ACHN (cell line): ENCODE measurements around the gene OSBPL5.
A peak's percentile ranks its signal among the peaks of the same experiment; 100 is the strongest.

Source experiments
- DNase-seq: peaks from one replicate; pipeline ENCODE4 v3.0.0-alpha.2; 2015
- in situ Hi-C: cut with HindIII; loops from 2 replicates; pipeline ENCODE4 v1.10.0; 2017; ENCODE audit warnings: low sequenced_read_pairs, low pct_ligation_motif_present, low pct_unique_long_range_greater_than_20kb

The OSBPL5 gene

GRCh38 chr11:3096909-3097530 is 68.1 kb downstream of the OSBPL5 start:
- DNase-seq, result no peak

GRCh38 chr11:3095712-3096361 is 69.3 kb downstream of the OSBPL5 start:
- in situ Hi-C loops, result no loop called here
- DNase-seq, result peak; percentile 19

More at GRCh38 chr11:3096909-3097530, 68.1 kb downstream of the OSBPL5 start:
- in situ Hi-C loops, result no loop called here

- in situ Hi-C loops, result no loop called here
- DNase-seq, result no peak
Measured at GRCh38 chr11:3094223-3094824, 70.8 kb downstream of the OSBPL5 start.

GRCh38 chr11:3093281-3094191 is 71.6 kb downstream of the OSBPL5 start:
- in situ Hi-C loops, result no loop called here
- no peak for DNase-seq

GRCh38 chr11:3092603-3093141 is 72.4 kb downstream of the OSBPL5 start:
- in situ Hi-C loops, result no loop called here

GRCh38 chr11:3091846-3092602 is 73.1 kb downstream of the OSBPL5 start:
- in situ Hi-C loops, result no loop called here
- peak; percentile 67 for DNase-seq

More at GRCh38 chr11:3092603-3093141, 72.4 kb downstream of the OSBPL5 start:
- no peak for DNase-seq

GRCh38 chr11:3091081-3091845 is 73.8 kb downstream of the OSBPL5 start:
- in situ Hi-C loops, result no loop called here
- DNase-seq, result no peak

- DNase-seq, result no peak
- in situ Hi-C loops, result no loop called here
Measured at GRCh38 chr11:3090096-3090901, 74.8 kb downstream of the OSBPL5 start.

- DNase-seq, result no peak
- in situ Hi-C loops, result no loop called here
Measured at GRCh38 chr11:3089236-3090061, 75.7 kb downstream of the OSBPL5 start.

GRCh38 chr11:3088806-3089205 is 76.3 kb downstream of the OSBPL5 start:
- in situ Hi-C loops, result no loop called here
- no peak for DNase-seq

GRCh38 chr11:3087821-3088800 is 77.0 kb downstream of the OSBPL5 start:
- no peak for DNase-seq
- in situ Hi-C loops, result no loop called here

- no peak for DNase-seq
- in situ Hi-C loops, result no loop called here
Measured at GRCh38 chr11:3087373-3087772, 77.7 kb downstream of the OSBPL5 start.

GRCh38 chr11:3086671-3087150 is 78.4 kb downstream of the OSBPL5 start:
- in situ Hi-C loops, result no loop called here
- no peak for DNase-seq

GRCh38 chr11:3086114-3086513 is 79.0 kb downstream of the OSBPL5 start:
- in situ Hi-C loops, result no loop called here
- DNase-seq, result no peak

- DNase-seq, result no peak
- in situ Hi-C loops, result no loop called here
Measured at GRCh38 chr11:3085052-3085451, 80.1 kb downstream of the OSBPL5 start.
